Stimulated activated CD4-positive, alpha-beta T cell treated with anti-CD3 and anti-CD28 coated beads, Interleukin-15, amount 100 ng/mL, for 48 hours (primary cell): ENCODE data around the gene DUSP15.
"Not testable (repeated sequence)": the region's sequence is repeated elsewhere in the genome, so short reads cannot be mapped to it uniquely, and the experiment has no call there.

Experiments
- DNase-seq, 2 donors: peaks; one replicate each; pipeline ENCODE4 v3.0.0-alpha.2; 2020; ENCODE audit warnings: low read depth in 2 of 2

Gene DUSP15

DNA sequence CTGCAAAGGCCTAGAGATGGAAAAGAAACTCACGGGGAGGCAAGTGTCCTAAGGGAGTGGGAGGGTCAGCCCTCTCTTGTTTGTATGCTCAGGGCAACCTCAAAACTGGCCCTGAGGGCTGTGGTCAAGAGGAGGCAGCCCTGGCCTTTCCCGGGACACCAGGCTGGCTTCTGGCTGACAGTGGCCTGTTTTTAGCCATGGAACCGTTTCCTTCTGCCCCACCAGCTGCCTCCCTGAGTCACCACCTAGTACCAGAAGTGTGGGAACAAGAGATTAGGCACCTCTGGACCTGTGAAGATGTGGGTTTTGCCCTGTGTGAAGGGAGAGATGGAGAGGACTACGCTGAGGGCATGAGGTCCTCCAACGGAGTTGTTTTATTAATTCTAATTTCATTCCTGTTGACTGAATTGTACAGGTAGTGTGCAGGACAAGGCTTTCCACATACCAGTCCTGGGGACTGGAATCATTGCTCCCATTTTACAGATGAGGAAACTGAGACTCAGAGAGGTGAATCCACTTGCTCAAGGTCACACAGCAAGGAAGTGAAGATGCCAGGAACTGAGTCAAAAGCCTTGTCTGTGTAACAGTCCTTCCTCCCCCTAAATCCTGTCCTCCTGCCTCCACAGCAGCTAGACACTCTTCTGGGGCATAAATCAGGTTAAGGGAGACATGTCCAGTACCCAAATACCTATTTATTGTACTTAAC is 30.4 kb downstream of the DUSP15 start:
- no peak for DNase-seq

DNA sequence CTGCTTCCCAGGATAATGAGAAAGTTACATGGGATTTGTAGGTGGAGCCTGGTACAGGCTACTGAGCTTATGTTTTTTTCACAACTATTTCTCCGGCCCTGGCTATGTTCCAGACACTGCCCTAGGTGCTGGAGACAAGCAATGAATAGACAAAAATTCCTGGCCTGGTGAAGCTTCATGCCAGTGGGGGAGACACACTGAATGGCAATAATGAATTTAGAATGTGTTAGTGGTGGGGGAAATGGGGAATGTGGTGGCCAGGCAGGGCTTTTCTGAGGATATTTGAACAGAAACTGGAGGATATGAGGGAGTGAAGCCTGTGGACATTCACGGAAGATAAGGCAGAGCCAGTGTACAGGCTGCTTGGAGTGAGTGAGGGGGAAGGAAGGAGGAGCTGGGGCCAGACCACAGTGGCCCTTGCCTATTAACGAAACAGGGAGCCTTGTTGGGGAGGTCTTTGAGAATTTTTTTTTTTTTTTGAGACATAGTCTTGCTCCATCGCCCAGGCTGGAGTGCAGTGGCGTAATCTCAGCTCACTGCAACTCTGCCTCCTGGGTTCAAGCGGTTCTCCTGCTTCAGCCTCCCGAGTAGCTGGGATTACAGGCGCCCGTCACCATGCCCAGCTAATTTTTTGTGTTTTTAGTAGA is 31.6 kb downstream of the DUSP15 start:
- no peak for DNase-seq

DNA sequence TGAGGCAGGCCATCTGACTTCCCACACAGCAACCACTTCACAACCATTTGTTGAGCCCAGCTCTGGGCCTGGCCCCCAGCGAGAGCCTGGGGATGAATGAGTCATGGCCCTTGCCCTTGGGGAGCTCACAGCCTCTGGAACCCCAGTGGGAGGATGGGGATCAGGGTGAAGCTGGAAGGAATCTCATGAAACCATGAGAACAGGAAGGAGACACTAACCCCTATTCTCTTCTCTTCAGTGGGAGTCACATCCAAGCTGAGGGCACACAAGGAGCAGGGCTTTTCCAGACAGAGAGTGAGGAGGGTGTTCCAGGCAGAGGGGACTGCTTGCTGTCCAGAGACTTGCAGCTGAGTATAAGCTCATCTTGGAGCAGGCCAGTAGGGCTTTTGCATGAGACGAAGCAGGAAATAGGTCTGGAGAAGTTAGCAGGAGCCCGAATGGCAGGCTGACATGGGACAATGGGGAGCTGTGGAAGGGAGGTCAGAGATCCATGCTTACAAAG is 32.4 kb downstream of the DUSP15 start:
- DNase-seq, result no peak

DNA sequence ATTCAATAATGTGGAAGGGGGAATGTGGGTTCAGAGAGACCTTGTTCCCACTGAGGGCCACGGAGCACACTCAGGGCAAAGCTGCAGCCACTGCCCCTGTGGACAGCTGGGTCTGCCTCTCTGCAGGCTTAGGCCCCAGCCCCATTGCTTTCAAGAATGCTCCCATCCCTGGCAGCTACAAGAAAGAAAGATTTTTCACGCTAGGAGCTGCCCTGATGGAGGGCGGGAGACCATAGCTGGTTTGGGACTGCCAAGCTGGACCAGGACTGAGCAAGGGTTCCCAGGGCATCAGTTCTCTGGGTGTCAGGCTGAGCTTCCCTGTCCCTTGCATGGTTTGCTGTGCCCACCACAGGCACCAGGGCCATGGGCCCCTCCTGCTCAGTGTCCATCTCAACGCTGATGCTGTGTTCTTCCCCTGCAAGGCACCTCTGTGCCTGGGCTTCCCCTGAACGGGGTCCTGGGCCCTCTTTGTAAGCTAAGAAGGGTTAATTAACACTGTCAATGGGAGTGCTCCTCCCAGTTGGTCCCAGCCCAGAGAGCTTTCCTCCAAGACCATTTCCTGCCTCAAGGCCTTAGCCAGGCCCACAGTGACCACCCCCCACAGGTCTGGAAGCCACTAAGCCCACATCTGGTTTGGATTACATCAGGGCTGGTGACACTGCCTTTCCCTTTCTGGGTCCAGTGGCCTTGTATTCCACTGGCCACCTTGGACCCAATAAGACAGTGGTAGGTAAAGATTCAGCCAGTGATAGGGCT is 33.3 kb downstream of the DUSP15 start:
- no peak for DNase-seq

DNA sequence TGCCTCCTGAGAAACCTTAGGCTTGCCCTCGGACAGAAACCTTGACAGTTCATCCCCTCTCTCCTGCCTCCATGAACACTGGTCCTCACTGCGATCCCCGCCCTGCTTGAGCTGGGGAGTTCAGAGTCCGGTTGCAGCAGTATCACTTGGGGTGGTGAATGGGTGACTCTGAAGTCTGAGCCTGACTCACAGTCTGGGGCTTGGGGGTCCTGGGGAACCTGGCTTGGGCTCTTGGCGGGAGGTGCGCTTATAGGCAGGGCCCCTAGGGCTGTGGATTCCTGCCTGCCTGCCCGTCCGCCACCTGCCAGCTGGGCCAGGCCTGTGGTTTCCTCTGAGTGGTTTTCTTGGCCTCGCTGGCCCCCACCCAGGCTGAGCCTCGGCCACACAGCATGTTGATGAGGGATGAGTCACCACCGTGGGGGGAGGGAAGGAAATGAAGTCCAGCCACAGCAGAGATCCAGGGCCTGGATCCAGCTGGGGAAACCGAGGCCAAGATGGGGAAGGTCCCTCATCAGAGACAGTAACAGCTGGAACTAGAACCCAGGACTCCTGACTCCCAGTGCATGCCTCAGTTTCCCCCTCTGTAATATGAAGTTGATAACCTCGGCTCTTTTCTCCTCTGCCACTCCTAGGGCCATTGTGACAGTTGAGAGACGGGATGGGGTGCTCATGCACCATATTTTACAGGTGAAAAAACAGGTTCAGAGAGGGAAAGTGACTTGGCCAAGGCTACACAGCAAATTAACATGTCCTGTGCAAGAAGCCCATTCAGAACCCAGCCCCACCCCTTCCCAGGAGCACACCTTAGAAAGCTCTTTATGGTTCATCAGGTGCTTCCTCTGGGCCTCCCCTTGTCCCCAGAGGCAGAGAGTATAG is 34.1 kb downstream of the DUSP15 start:
- no peak for DNase-seq

DNA sequence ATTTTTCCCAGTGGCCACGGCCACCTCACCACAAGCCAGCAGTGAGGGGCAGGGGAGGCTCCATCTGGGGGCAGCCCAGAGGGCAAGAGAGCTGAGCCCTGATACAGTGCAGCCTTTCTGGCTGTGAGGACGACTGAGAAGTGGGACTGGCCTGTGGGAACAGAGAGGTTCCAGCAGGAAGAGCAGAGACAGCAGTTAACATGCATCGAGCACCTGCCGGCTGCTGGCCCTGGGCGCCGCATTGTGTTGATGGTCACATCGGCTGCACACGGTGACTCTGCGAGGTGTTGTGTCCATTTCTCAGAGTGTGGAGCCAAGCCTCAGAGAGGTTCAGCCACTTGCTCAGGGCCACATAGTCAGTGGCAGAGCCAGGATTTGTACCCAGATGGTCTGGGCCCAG is 34.8 kb downstream of the DUSP15 start:
- DNase-seq, result no peak

- DNase-seq, result no peak
Observed at GRCh38 chr20:31833931-31834521, 36.3 kb downstream of the DUSP15 start.

DNA sequence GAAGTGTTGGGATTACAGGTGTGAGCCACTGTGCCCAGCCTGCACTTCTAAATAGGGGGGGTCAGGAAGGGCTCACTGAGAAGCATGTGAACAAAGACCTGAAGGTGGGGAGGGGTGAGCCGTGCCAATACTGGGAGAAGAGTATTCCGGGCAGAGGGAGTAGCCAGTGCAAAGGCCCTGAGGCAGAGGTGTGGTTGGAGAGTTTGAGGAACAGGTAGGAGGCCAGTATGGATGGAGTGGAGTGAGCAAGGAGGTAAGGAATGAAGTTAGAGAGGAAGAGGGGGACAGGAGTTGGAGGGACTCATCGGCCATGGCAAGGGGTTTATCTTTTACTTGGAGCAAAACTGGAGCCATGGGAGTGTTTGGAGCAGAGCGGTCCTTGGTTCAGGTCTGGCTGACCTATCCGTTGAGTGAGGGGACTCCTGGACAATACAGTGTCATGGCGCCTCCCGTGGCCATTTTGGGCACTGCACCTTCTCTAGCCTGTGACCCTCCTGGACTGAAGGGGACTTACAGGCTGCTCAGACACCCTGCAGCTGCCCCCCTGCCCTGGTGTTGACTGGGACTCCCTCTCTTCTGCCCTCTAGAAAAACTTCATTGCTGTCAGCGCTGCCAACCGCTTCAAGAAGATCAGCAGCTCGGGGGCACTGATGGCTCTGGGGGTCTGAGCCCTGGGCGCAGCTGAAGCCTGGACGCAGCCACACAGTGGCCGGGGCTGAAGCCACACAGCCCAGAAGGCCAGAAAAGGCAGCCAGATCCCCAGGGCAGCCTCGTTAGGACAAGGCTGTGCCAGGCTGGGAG is 37.0 kb downstream of the DUSP15 start:
- peak; percentile 23 to 45 for DNase-seq

DNA sequence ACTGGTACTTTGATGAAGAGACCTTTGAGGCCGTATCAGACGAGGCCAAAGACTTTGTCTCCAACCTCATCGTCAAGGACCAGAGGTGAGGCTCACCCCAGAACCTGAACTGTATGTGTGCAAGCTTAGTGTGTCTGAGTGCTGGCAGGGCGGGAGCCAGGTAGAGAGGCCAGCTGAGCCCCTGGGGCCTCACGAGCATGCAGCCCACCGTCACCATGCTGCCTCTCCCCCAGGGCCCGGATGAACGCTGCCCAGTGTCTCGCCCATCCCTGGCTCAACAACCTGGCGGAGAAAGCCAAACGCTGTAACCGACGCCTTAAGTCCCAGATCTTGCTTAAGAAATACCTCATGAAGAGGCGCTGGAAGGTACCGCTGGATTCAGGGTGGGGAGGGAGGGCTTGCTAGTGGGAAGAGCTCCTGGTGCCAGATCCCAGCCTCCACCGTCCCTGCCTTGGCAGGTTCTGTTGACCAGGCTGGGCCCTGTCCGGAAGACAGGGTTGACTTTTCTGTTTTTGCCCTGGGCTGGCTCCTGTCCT is 38.5 kb downstream of the DUSP15 start:
- DNase-seq, result no peak

- DNase-seq, result no peak
Observed at GRCh38 chr20:31831211-31831610, 39.1 kb downstream of the DUSP15 start.

DNA sequence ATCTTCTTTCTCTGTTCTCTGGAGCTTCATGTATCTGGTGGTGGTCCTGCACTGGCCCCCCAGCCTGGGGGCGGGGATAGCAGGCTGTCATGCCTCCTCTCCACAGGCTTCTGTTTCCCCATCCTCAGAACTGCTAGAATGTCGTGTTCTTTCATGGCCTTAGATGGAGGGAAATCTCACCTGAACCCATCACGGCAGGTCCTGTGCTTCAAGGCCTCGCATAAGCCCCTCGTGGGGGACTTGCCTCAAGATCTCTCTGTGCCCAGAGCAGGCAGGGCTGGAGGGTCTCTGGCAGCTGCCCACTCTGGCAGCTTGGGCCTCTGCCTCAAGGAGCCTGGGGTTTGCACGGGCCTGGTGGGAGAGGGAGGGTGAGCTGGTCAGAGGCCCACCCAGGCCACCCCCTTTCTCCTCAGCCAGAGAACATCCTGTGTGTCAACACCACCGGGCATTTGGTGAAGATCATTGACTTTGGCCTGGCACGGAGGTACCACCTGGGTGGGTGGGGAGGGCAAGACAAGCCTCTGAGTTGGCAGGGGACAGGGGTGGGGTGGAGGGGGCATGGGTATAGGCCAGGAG is 39.8 kb downstream of the DUSP15 start:
- DNase-seq, result no peak

DNA sequence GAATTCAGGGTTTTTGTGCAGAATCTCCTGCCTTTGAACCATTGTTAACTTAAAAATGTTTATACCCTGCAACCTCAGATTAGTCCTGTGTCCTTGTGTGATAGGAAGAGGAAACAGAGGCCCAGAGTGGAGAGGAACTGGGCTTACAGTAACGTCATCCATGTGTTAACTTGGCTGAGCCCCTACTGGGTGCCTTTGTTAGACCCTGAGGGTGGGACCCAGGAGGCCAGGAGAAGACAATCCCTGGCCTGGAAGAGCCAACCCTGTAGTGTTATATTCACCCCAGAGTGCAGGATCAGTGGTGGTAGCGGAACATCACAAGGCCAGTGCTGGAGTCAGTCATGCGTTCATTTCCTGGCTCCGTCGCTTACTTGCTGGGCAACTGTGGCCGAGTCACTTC is 40.6 kb downstream of the DUSP15 start:
- DNase-seq, result no peak

- DNase-seq, result not testable (repeated sequence)
Observed at GRCh38 chr20:31828016-31828415, 42.3 kb downstream of the DUSP15 start.

GRCh38 chr20:31827059-31827458 is 43.3 kb downstream of the DUSP15 start:
- no peak for DNase-seq

DNA sequence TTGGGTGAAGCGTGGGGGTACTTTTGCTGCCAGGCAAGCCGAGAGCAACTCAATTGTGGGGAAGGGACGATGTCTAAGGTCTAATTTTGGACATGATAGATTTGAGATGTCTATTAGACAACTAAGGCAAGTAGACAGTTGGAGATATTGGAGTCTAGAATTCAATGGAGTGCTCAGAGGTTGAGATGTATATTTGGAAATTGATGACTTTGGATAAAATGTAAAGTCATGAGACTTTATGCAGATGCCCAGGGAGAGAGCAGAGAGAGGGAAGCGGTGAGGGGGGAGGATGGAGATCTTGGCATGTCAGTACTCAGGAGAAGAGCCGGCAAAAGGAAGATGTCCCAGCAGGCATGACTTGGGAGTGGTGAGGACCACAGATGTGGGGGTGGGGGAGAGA is 44.3 kb downstream of the DUSP15 start:
- DNase-seq, result no peak

GRCh38 chr20:31824554-31825313 is 45.6 kb downstream of the DUSP15 start:
- DNase-seq, result no peak

- DNase-seq, result no peak
Observed at GRCh38 chr20:31824125-31824485, 46.2 kb downstream of the DUSP15 start.

GRCh38 chr20:31823360-31824124 is 46.8 kb downstream of the DUSP15 start:
- no peak for DNase-seq
